GF-D8 (cell line): ENCODE measurements around the gene UQCC3.
"Not testable (repeated sequence)": the region's sequence is repeated elsewhere in the genome, so short reads cannot be mapped to it uniquely, and the experiment has no call there.

ENCODE experiments used
- DNase-seq: peaks from one replicate; lab custom pipeline; 2025; lab: John Stamatoyannopoulos, UW

UQCC3 gene

DNA sequence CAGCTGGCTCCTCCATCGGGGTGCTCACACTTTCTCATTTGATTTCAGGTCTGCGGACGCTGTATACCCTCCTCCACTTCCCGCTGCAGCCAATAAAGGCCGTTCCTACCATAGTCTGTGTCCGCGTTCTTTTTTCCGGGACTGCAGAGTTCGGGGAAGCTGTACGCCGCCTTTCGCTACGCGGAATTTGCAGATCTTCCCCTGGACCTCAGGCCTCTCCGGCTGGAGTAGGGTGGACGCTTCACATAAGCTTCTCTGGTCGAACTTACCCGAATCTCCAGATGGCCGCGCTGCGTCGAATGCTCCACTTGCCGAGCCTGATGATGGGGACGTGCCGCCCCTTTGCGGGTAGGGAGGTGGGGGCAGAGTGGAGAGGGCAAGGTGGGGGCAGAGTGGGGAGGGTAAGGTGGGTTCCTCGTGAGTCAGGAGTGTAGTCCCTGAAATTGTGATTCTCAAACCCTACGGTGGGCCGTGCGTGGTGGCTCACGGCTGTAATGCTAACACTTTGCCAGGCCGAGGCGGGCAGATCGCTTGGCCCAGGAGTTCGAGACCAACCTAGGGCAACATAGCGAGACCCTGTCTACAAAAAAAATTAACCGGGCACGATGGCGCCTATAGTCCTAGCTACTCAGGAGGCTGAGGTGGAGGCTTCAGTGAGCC is 5.7 kb upstream of the UQCC3 start:
- DNase-seq = peak; percentile 33

DNA sequence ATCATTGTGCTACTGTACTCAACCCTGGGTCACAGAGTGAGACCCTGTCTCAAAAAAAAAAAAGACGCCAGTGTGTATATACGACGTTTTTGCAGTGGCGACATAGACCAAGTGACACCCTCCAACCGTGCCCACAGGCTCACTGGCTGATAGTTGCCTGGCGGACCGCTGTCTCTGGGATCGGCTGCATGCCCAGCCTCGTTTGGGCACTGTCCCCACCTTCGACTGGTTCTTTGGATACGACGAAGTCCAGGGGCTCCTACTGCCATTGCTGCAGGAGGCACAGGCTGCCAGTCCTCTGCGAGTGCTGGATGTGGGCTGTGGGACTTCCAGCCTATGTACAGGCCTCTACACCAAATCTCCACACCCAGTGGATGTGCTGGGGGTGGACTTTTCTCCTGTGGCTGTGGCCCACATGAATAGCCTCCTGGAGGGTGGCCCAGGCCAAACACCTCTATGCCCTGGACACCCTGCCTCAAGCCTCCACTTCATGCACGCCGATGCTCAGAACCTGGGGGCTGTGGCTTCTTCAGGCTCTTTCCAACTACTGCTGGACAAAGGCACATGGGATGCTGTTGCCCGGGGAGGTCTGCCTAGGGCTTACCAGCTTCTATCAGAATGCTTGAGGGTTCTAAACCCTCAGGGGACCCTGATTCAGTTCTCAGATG is 5.1 kb upstream of the UQCC3 start:
- no peak for DNase-seq

DNA sequence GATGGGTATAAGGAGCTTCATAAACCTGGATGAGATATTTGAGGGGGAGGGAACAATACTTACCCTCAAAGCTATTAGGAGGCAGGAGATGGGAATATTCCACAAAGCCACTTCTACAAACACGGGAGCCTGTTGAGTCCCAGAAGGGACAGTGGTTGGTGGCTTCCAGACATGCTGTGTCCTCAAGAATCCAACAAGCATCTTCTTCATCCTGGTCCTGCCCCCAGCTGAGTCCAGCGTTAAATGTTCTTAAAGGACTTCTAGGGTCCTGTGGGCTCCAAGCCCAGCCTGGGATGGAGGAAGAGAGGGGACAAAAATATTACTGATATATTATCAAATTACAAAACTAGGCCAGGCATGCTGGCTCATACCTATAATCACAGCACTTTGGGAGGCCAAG is 4.0 kb upstream of the UQCC3 start:
- DNase-seq = no peak

DNA sequence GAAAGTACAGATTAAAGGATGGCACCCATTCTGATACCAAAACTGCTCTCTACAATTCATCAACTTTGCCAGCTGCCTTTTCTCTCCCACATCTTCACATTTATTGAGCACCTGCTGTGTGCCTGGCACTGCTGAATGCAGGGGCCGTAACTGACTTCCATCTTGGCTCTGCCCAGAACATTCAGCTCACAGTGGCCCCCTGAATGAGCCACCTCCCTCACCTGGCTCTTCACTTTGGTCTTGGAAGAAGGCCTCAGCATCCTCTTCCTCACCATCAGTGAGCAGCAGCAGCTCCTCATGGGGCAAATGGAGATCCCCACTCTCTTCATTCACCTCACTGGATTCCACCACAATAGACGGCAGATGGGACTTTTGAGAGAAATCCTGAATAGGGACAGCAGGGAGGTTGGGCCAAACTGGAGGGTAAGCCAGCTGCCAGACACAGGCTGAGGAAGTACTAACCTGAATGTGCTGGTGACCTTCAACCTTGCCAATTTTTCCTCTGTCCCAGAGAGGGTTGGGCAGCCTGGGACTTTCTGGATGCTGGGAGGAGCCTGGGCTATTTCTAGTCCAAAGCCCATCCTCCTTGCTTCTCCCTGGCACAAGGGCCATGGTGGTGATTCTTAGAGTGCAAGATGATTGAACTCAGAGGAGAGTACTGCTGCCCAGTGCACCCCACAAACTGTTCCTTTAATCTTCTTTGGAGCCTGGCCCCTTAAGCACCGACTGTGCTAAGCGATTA is 1.9 kb upstream of the UQCC3 start:
- DNase-seq = no peak

DNA sequence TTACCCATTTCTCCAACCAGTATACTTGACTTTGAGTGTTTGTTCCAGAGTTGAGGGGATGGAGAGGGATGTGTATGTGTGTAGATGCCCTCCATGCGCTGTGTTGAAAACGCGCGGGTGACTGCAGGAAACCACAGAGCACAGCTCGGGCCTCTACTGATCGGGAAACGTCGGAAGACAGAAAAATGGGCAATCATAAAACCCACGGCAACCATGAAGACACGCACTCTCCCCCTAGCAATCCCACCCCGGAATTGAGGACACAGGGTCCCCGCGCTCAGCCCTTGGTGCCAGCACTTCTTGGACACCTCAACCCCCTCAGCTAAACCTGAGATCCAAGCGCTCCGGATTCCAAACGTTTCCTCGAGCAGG is 251 bp upstream of the UQCC3 start:
- DNase-seq = peak; percentile 71

DNA sequence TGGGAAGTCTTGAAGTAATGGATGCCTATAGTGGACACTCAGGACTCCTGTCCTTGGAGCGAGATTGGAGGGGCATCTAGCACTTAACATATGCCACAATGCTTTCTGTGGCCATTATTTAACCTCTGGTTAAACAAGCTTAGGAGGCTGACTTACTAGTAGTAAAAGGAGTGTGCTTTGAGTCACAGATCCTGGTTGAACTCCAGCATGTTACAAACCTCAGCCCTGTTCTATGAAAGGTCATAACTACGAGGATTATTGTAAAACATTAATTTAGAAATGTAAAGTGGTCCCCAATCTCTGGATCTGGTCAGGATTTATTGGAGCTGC is 1.7 kb downstream of the UQCC3 start:
- DNase-seq = no peak

DNA sequence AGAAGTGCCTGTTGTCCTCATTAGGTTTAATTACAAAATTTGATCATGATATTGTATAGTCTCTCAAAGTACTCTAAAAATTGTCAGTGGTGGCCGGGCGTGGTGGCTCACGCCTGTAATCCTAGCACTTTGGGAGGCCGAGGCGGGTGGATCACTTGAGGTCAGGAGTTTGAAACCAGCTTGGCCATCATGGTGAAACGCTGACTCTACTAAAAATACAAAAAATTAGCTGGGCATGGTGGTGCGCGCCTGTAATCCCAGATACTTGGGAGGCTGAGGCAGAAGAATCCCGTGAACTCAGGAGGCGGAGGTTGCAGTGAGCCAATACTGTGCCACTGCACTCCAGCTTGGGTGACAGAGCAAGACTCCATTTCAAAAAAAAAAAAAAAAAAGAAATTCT is 3.9 kb downstream of the UQCC3 start:
- DNase-seq = not testable (repeated sequence)

DNA sequence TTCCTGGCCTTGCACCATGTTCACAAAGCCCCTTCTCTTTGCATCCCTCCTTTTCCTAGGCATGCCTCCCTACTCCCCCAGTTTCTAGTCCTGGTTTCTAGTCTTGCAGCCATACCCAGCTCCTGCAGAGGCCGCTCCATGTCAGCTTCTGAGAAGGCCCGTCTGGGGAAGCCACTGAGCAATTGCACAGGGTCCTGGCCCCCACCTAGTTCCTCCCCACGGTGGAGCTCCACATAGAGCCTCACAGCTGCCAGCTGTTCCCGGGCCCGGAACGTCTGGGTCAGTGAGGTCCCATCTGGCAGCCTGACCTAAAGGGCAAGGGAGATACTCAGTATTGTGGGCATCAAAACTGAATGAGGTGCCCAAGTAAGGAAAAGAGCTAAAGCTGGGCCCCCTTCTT is 5.2 kb downstream of the UQCC3 start:
- DNase-seq = no peak

DNA sequence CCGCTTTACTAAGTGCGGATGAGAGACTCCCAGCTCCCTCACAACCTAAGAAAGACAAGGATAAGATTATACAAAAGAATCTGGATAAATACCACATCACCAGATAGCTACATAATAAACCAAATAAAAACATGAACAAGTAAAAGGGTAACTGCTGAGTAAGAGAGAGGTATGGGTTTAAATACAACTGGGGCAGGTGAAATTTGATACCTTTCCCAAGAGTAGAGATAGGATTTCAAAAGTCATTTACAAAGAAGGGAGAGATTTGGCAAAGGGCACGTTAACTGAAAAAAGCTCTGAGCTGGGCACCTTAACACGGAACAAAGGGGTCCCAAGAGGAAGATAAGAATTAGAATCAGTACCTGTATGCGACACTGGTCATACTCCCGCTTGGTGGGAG is 5.7 kb downstream of the UQCC3 start:
- DNase-seq = no peak

DNA sequence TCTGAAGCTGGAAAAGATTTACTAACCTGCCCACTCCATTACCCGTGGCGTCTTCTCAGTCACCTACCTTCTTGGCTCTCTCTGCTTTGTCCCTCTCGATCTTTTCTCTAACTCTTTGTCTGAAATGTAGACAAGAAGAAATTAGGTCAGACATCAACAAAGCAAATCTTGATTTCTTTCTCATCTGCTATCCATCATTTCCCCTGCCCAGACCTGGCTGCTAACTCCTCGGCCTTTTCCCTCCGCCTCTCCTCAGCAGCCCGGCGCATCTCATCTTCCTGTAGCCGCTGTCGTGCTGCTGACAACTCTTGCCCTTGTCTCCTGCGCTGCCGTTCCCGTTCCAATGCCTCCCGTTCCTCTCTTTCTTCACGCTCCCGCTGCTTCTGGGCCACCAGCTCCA is 6.2 kb downstream of the UQCC3 start:
- DNase-seq = no peak

DNA sequence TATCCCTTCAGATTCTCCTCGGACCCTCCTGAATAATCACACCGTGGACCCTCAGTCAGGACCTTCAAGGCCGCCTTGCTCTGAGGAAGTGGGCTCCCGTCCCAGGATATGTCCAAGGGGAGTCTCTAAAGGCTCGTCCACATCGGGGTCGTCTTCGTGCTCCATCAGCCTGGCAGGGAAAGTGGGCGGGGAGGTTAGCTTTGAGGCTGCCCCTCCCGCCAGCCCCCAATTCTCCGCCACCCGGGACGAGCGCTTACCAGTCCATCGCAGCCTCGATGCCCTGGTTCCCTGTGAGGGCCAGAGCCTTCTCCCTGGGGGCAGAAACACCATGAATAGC is 6.9 kb downstream of the UQCC3 start:
- DNase-seq = no peak

DNA sequence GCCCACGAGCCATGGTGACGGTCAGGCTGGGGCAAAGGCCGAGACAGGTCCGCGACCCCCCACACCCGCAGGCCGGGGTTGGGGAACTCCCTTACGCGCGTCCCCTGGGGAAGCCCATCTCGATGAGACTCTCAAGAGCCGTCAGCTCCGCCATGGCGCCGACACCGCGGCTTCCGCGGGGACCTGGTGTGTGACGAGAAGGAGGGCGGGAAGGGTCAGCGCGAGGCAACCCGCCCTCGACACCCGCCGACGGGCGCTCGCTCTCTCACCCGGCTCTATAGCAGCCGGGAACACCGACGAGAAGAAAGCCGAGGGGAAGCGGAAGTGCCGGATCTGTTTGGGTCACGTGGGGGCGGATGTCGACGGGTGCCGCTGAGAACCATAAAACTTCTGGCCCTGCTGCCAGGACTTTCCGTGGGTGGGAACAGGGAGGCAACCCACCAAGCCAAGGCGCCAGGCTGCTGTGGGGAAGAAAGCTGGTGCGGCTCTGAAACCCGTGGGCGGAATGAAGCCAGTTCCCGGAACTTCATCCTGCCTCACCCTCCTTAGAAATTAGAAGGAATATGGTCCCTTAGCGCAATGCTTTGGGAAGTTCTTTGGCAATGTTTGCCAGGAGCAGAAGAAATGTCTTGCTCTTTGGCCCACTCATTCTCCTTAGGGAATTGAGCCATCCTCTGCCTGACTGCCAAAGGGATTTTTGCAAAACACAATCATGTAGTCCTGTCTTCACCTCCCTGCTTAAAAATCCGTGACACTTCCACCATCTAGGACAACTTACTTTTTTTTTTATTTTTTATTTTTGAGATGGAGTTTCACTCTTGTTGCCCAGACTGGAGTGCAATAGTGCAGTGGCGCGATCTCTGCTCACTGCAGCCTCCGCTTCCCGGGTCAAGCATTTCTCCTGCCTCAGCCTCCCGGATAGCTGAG is 7.6 kb downstream of the UQCC3 start, which contains the start of gene UBXN1:
UBXN1 (minus strand) TSS at position 304 of the 927 bp plus-strand sequence; CDS start at position 154, 150 bp downstream.
- DNase-seq = peak; percentile 67

DNA sequence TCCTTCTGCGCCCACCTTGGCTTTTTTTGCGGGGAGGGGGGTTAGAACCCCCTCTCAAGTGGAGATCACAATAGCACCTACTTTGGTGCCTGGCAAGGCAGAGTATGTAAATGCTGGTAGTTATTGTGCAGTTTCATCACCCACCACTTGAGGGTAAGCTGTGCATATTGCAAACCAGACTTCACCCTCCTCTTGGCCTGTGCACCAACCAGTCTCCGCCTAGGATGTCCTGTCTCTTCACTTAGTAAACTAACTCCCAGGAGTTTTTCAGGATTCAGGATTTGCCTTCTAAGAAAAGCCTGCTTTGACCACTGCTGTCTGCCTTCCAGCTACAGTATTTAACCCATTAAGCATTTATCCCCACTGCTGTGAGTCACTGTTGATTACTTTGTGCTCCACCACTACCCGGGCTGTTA is 9.4 kb downstream of the UQCC3 start:
- DNase-seq = peak; percentile 63

DNA sequence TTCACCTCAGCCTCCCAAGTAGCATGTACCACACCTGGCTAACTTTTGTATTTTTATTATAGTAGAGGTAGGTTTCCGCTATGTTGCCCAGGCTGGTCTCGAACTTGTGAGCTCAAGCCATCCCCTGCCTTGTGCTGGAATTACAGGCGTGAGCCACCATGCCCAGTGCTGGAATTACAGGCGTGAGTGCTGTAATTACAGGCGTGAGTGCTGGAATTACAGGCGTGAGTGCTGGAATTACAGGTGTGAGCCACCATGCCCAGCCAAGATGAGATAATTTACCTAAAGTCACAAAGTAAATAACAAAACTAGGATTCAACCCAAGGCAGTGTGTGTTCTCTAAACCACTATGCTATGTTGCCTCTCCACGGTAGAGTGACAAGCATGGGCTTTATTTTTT is 11.0 kb downstream of the UQCC3 start:
- DNase-seq = no peak

DNA sequence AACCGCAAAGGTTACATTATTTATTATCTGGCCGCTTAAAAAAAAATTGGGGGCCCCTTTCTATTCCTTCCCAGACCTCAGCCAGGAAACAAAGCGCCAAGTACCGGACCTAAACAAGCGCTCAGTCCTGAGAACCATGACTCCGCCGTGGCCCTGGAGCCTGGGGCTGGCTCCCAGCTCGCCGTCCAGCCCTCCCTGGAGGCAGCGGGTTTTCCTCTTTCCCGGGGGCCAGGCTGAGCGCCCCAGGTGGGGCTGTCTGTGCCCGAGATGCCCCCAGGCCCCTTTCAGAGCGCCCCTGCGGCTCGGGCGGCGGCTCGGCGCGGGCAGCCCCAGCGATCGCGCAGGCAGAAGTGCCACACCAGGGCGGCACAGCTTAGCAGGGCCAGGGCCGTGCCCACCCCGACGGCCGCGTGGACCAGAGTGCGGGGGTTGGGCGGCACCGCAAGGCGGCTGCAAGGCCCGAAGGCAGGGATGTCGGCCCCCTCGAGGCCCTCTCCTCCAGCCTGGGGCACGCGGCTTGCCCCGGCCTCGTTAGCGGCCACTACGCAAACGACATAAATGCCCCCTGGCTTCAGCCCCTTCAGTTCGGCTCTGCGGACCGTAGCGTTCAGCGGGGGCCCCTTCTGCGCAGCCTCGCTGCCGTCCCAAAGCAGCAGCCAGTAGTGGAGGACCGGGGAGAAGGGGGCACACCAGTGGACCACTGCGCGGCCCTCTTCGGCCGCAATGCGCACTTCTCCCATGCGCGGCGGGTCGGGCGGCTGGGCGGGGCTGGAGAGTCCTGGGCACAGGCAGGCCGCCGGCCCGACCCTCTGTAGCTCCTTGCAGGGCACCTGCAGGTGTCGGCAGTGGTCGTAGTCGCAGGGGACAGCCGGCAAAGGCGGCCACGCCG is 16.3 kb downstream of the UQCC3 start:
- no peak for DNase-seq

DNA sequence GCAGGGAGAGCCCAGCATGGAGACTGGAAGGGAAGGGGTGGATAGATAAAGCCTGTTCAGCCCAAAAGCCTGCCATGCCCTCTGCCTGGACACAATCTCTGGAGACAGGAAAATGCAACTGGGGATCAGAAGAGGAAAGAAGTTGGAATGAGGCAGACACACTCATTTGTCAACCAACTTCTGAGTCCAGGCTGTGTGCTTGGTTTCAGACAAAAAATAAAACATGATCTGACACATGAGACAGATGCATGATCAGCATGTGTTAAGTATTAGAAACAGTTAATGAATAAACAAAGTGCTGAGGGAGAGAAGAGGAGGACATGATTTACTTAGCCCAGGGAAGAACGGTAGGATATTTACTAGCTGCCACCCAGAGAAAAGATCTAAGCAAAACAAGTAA is 17.0 kb downstream of the UQCC3 start:
- no peak for DNase-seq

DNA sequence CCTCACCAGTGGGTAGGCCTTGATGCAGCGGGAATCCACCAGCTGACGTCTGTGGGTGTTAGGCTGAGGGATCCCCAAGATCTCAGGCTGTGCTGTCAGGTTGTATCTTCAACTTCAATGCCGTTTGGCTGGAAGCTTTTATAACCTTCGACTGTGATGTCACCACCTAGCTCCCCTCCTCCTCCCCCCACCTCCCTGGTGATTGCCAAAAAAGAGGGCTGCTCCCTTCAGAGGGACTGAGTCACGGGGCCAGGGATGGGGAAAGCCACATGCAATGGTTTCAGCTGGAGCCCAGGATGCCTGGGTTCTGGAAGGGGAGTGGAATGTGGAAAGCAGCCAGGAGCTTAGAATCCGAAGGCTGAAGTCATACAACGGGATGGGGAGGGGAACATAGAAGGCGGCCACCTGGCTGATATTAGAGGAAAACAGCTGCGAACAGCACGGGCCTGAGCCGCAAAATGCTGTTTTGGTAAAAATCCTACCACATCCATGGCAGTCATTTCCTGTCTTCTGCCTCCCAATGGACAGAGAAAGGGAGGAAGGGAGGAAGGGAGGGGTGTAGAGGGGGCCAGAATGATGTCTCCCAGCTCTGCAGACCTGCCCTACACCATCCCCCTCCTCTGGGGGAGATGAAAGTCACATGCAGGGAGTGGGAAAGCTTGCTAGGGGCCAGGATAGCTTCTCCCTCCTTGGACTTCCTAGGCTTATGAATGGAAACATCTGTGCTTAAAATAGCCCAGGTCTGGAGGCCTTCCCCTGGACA is 18.1 kb downstream of the UQCC3 start, which contains the start of gene LRRN4CL:
LRRN4CL (minus strand) TSS at position 110 of the 763 bp plus-strand sequence. CDS start 1,022 bp downstream, outside the sequence.
- DNase-seq = no peak

DNA sequence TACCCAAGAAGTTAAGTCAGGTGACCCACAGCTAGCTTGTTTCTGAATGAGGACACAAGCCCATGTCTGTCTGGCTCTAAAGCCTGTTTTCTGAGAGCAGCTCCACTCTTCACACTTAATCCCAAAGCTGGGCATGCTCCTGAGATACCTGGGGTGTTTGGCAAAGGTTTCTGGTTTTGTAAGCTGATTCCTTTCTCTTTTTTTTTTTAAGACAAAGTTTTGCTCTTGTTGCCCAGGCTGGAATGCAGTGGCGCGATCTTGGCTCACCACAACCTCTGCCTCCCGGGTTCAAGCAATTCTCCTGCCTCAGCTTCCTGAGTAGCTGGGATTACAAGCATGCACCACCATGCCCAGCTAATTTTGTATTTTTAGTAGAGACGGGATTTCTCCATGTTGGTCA is 22.2 kb downstream of the UQCC3 start:
- DNase-seq = not testable (repeated sequence)

DNA sequence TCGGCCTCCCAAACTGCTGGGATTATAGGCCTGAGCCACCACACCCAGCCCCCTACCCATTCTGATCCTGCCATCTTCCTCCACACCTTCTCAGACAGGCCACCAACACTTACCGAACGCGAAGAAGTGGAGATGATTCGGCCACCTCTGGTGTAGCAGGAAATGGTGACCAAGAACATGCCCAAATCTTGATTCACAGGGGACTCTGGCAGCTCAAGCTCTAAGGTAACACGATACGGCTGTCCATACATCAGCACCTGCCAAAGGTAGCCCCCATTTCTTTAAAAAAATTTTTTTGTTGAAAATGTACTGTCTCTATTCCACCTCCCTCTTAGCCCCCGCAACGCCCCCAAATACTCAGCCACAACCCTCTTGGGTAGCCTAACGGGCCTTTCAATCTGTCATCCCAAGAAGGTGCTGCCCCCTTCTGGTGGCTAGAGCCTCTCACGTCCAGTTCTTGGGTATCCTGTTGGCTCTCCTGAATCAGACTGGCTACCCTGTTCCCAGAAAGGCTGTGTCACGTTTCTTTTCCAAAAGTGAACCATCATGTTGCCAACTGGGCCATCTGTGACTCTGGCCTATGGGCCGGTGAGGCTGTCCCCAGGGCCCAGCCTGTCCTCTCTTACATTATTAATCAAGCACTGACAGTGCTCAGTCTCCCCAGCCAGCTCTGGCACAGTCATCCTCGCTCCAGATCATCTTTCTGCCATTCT is 23.1 kb downstream of the UQCC3 start:
- DNase-seq = peak; percentile 8

DNA sequence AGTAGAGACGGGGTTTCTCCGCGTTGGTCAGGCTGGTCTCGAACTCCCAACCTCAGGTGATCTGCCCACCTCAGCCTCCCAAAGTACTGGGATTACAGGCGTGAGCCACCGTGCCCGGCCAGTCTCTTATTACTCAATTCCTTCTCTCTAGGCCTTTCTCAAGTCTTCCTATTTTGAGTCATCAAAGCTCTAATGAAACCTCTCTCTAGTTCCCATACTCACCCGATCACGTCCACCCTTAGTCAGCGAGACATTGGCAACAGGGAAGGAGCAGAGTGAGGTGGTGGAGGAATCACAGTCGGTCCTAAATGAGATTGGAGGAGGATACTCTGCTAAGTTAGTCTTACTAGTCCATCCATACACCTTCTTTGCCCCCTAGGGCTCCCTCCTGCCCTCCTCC is 30.8 kb downstream of the UQCC3 start:
- DNase-seq = no peak
